22Rv1 (cell line): Measurements from ENCODE around the gene INO80.

Experiments used
- ZFX ChIP-seq: fragments of 450-650 bp; IDR thresholded peaks from 2 replicates; pipeline ENCODE4 v1.6.1; 2017; ENCODE audit warnings: antibody characterized with exemption, borderline replicate concordance
- TF ChIP-seq, protein P1 (sequence below): fragments of 450-650 bp; IDR thresholded peaks from 2 replicates; pipeline ENCODE4 v1.5.1; 2017; ENCODE audit warnings: mild to moderate bottlenecking

- TF ChIP-seq, protein P1, sequence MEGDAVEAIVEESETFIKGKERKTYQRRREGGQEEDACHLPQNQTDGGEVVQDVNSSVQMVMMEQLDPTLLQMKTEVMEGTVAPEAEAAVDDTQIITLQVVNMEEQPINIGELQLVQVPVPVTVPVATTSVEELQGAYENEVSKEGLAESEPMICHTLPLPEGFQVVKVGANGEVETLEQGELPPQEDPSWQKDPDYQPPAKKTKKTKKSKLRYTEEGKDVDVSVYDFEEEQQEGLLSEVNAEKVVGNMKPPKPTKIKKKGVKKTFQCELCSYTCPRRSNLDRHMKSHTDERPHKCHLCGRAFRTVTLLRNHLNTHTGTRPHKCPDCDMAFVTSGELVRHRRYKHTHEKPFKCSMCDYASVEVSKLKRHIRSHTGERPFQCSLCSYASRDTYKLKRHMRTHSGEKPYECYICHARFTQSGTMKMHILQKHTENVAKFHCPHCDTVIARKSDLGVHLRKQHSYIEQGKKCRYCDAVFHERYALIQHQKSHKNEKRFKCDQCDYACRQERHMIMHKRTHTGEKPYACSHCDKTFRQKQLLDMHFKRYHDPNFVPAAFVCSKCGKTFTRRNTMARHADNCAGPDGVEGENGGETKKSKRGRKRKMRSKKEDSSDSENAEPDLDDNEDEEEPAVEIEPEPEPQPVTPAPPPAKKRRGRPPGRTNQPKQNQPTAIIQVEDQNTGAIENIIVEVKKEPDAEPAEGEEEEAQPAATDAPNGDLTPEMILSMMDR, result no peak
- TF ChIP-seq ZFX, result no peak
Measured at GRCh38 chr15:41072013-41072412, 44.1 kb downstream of the INO80 start.
